ENCODE results near the gene GAS7. TPM values are rescaled to one million over a fixed set of nuclear protein-coding genes. Genes with fewer than 3 reads are reported as not detected.

Gene GAS7
- total and polyA plus RNA-seq, 2 donors (not counting 1 experiment from before 2014, with no cell fraction given) = 3.4 to 13.6 TPM

GRCh38 chr17:10210151-10210574 is 11.8 kb upstream of the GAS7 start:
- no peaks in the 10 kb centered on the region for H3K79me2 ChIP-seq (ENCODE audit: control insufficient read depth, insufficient read depth, low read length)
- H3K4me1 ChIP-seq (ENCODE audit: control insufficient read depth in 2 of 2, insufficient read depth in 2 of 2, low read length in 2 of 2) = no peaks in the 10 kb centered on the region
- no peak overlapping the region for H3K27ac Mint-ChIP-seq
- peaks cover 8% of the 10 kb centered on the region for H3K9me3 Mint-ChIP-seq (ENCODE audit: insufficient read depth)
- H2AFZ ChIP-seq (ENCODE audit: insufficient read depth, low read depth, low read length, poor library complexity, severe bottlenecking) = no peak overlapping the region
- H4K20me1 ChIP-seq (ENCODE audit: control insufficient read depth, insufficient read depth, low read length, poor library complexity, severe bottlenecking) = no peaks in the 10 kb centered on the region
- H3K9me3 ChIP-seq (ENCODE audit: control extremely low read depth in 1 of 3, control insufficient read depth in 2 of 3, insufficient read depth in 1 of 3, low read length in 2 of 3) = peaks cover 2 to 8% (median 6%) of the 10 kb centered on the region in 3 donors
- no peak overlapping the region for H3K9ac ChIP-seq (ENCODE audit: low read length)
- H3K27me3 Mint-ChIP-seq = no peaks in the 10 kb centered on the region
- no peak overlapping the region for H3K27ac ChIP-seq (ENCODE audit: low read length in 2 of 2)
- intact Hi-C loops (cut with micrococcal nuclease) = no loop called here
- whole genome bisulfite sequencing (ENCODE audit: insufficient coverage) = 82% methylated on average over 6 of the region's 6 CpGs
- no peaks in the 10 kb centered on the region for H3K27me3 ChIP-seq (replicated peaks in 1 of 4; ENCODE audit: control extremely low read depth in 1 of 4, control insufficient read depth in 3 of 4, insufficient read depth in 4 of 4, low read length in 3 of 4)
- CTCF ChIA-PET = interaction anchor here (0.6 kb wide), 1 partner anchor 107 kb away, joined by 4 read pairs; no protein-coding TSS in a partner anchor
- no peak for TF ChIP-seq EZH2 (IDR thresholded peaks at IDR 0.05; ENCODE audit: borderline replicate concordance, insufficient read depth, low read depth, low read length, poor library complexity, severe bottlenecking)
- TF ChIP-seq CTCF (IDR thresholded peaks at IDR 0.05) = no peak
- no peak for ATAC-seq (ENCODE audit: low read depth)
- no peak overlapping the region for H3K4me3 ChIP-seq (ENCODE audit: control extremely low read depth in 1 of 5, extremely low read depth in 1 of 5, insufficient read depth in 1 of 5, low read depth in 2 of 5, low read length in 4 of 5)
- POLR2A ChIA-PET = no interaction called here
- no peak overlapping the region for H3K4me3 Mint-ChIP-seq
- DNase-seq = no peak
- no peak overlapping the region for H3K4me2 ChIP-seq (replicated peaks; ENCODE audit: low read depth, low read length, poor library complexity, severe bottlenecking)
- H3K36me3 ChIP-seq (replicated peaks in 1 of 2; ENCODE audit: control extremely low read depth in 1 of 2, control insufficient read depth in 1 of 2, extremely low read depth in 1 of 2, insufficient read depth in 2 of 2, low read length in 1 of 2) = no peaks in the 10 kb centered on the region
- no peaks in the 10 kb centered on the region for H3K4me1 Mint-ChIP-seq

GRCh38 chr17:10208604-10209193 is 10.3 kb upstream of the GAS7 start:
- H3K27ac ChIP-seq (ENCODE audit: low read length in 2 of 2) = no peak overlapping the region
- intact Hi-C loops (cut with micrococcal nuclease) = no loop called here
- H3K27me3 ChIP-seq (replicated peaks in 1 of 4; ENCODE audit: control extremely low read depth in 1 of 4, control insufficient read depth in 3 of 4, insufficient read depth in 4 of 4, low read length in 3 of 4) = no peaks in the 10 kb centered on the region
- no peak overlapping the region for H3K9ac ChIP-seq (ENCODE audit: low read length)
- H3K9me3 Mint-ChIP-seq (ENCODE audit: insufficient read depth) = peaks cover 11% of the 10 kb centered on the region
- H3K4me2 ChIP-seq (replicated peaks; ENCODE audit: low read depth, low read length, poor library complexity, severe bottlenecking) = no peak overlapping the region
- 95% methylated on average over 5 of the region's 7 CpGs for WGBS (ENCODE audit: insufficient coverage)
- POLR2A ChIA-PET = no interaction called here
- no peak overlapping the region for H3K4me3 ChIP-seq (ENCODE audit: control extremely low read depth in 1 of 5, extremely low read depth in 1 of 5, insufficient read depth in 1 of 5, low read depth in 2 of 5, low read length in 4 of 5)
- H3K36me3 ChIP-seq (replicated peaks in 1 of 2; ENCODE audit: control extremely low read depth in 1 of 2, control insufficient read depth in 1 of 2, extremely low read depth in 1 of 2, insufficient read depth in 2 of 2, low read length in 1 of 2) = no peaks in the 10 kb centered on the region
- ATAC-seq (ENCODE audit: low read depth) (no peak), DNase-seq (no peak)
- H3K4me3 Mint-ChIP-seq = no peak overlapping the region
- H3K79me2 ChIP-seq (ENCODE audit: control insufficient read depth, insufficient read depth, low read length) = no peaks in the 10 kb centered on the region
- no peaks in the 10 kb centered on the region for H3K4me1 Mint-ChIP-seq
- CTCF ChIA-PET = interaction anchor here (1.2 kb wide), 1 partner anchor 18 kb away, joined by 5 read pairs; no protein-coding TSS in a partner anchor
- no peak overlapping the region for H2AFZ ChIP-seq (ENCODE audit: insufficient read depth, low read depth, low read length, poor library complexity, severe bottlenecking)
- no peaks in the 10 kb centered on the region for H4K20me1 ChIP-seq (ENCODE audit: control insufficient read depth, insufficient read depth, low read length, poor library complexity, severe bottlenecking)
- TF ChIP-seq CTCF (IDR thresholded peaks at IDR 0.05) = no peak
- no peak for TF ChIP-seq EZH2 (IDR thresholded peaks at IDR 0.05; ENCODE audit: borderline replicate concordance, insufficient read depth, low read depth, low read length, poor library complexity, severe bottlenecking)
- no peaks in the 10 kb centered on the region for H3K4me1 ChIP-seq (ENCODE audit: control insufficient read depth in 2 of 2, insufficient read depth in 2 of 2, low read length in 2 of 2)
- H3K9me3 ChIP-seq (ENCODE audit: control extremely low read depth in 1 of 3, control insufficient read depth in 2 of 3, insufficient read depth in 1 of 3, low read length in 2 of 3) = peaks cover 6 to 13% (median 10%) of the 10 kb centered on the region in 3 donors
- H3K27ac Mint-ChIP-seq = no peak overlapping the region
- no peaks in the 10 kb centered on the region for H3K27me3 Mint-ChIP-seq

Measured in B cell (primary cell).